ENCODE data around the gene ITPRIP.

GRCh38 chr10:104276192-104276591, 62.1 kb downstream of the ITPRIP start:
- TF ChIP-seq CTCF (conservative IDR thresholded peaks at IDR 0.05 in 1 of 2, IDR thresholded peaks at IDR 0.05 in 1 of 2; ENCODE audit: extremely low read depth in 1 of 2, insufficient read depth in 1 of 2, low read depth in 1 of 2, low read length in 2 of 2), result no peak
- TF ChIP-seq EZH2 (IDR thresholded peaks at IDR 0.05; ENCODE audit: borderline replicate concordance, low read length), result no peak

Data from mammary epithelial cell (primary cell).